ENCODE results near the gene OR2G6.
"Not testable (repeated sequence)": the region's sequence is repeated elsewhere in the genome, so short reads cannot be mapped to it uniquely, and the experiment has no call there.

The OR2G6 gene

GRCh38 chr1:248507773-248508172, at the start of gene OR2G6:
Gene OR2G6, plus strand, starts transcription at chr1:248508073. Its CDS starts 13,574 bp downstream, at chr1:248521647.
- DNase-seq = not testable (repeated sequence)

- not testable (repeated sequence) for DNase-seq
Observed at GRCh38 chr1:248459117-248459516, 48.8 kb upstream of the OR2G6 start.

GRCh38 chr1:248471154-248471553, 36.7 kb upstream of the OR2G6 start:
- no peak for DNase-seq

GRCh38 chr1:248472111-248472510, 35.8 kb upstream of the OR2G6 start:
- not testable (repeated sequence) for DNase-seq

GRCh38 chr1:248473051-248473450, 34.8 kb upstream of the OR2G6 start, which contains the start of gene OR2T3:
Gene OR2T3, plus strand, starts transcription at chr1:248473351. Its CDS starts 0 bp downstream, at chr1:248473351.
- DNase-seq = not testable (repeated sequence)

GRCh38 chr1:248475660-248476059, 32.2 kb upstream of the OR2G6 start:
- DNase-seq = not testable (repeated sequence)

GRCh38 chr1:248481686-248482579, 25.9 kb upstream of the OR2G6 start:
- not testable (repeated sequence) for DNase-seq

GRCh38 chr1:248488289-248488688, 19.6 kb upstream of the OR2G6 start, which contains the start of gene OR2T5:
Gene OR2T5, plus strand, starts transcription at chr1:248488589. Its CDS starts 0 bp downstream, at chr1:248488589.
- not testable (repeated sequence) for DNase-seq

GRCh38 chr1:248496661-248497060, 11.2 kb upstream of the OR2G6 start:
- DNase-seq = not testable (repeated sequence)

GRCh38 chr1:248500305-248501035, 7.4 kb upstream of the OR2G6 start:
- not testable (repeated sequence) for DNase-seq

- not testable (repeated sequence) for DNase-seq
Observed at GRCh38 chr1:248510217-248510616, 2.3 kb downstream of the OR2G6 start.

GRCh38 chr1:248521856-248522255, 14.0 kb downstream of the OR2G6 start:
- no peak for DNase-seq

- DNase-seq = not testable (repeated sequence)
Observed at GRCh38 chr1:248537449-248537848, 29.6 kb downstream of the OR2G6 start.

- not testable (repeated sequence) for DNase-seq
Observed at GRCh38 chr1:248547383-248547782, 39.5 kb downstream of the OR2G6 start.

- DNase-seq = not testable (repeated sequence)
Observed at GRCh38 chr1:248551027-248551426, 43.2 kb downstream of the OR2G6 start.

GRCh38 chr1:248562672-248563071, 54.8 kb downstream of the OR2G6 start, which contains the start of gene OR2T29:
Gene OR2T29, minus strand, starts transcription at chr1:248562772. Its CDS starts 3,281 bp downstream, at chr1:248559491.
- DNase-seq = not testable (repeated sequence)

GRCh38 chr1:248565530-248566373, 57.9 kb downstream of the OR2G6 start:
- DNase-seq = not testable (repeated sequence)

- DNase-seq = not testable (repeated sequence)
Observed at GRCh38 chr1:248569049-248569448, 61.2 kb downstream of the OR2G6 start.

- DNase-seq = not testable (repeated sequence)
Observed at GRCh38 chr1:248570811-248571210, 62.9 kb downstream of the OR2G6 start.

- not testable (repeated sequence) for DNase-seq
Observed at GRCh38 chr1:248572049-248572448, 64.2 kb downstream of the OR2G6 start.

- DNase-seq = not testable (repeated sequence)
Observed at GRCh38 chr1:248573856-248574255, 66.0 kb downstream of the OR2G6 start.

GRCh38 chr1:248574657-248575056, 66.8 kb downstream of the OR2G6 start, which contains the start of gene OR2T34:
Gene OR2T34, minus strand, starts transcription at chr1:248574757. Its CDS starts 0 bp downstream, at chr1:248574757.
- not testable (repeated sequence) for DNase-seq

Measured in AML-193 (cell line).